UCSD-AML1 (cell line): ENCODE results near the gene LMBRD2.
A peak's percentile ranks its signal among the peaks of the same experiment; 100 is the strongest.
"Not testable (repeated sequence)": the region's sequence is repeated elsewhere in the genome, so short reads cannot be mapped to it uniquely, and the experiment has no call there.

ENCODE experiments used
- DNase-seq: peaks from one replicate; lab custom pipeline; 2025; ENCODE audit not compliant: unreplicated experiment; lab: John Stamatoyannopoulos, UW

Gene LMBRD2

GRCh38 chr5:36151434-36152323 lies at the start of gene LMBRD2, which contains the start of gene SKP2:
Gene LMBRD2, minus strand, starts transcription at chr5:36151887. Its CDS starts 8,538 bp downstream, at chr5:36143349.
Gene SKP2, plus strand, starts transcription at chr5:36152111. Its CDS starts 152 bp downstream, at chr5:36152263.
- DNase-seq = peak; percentile 96

DNA sequence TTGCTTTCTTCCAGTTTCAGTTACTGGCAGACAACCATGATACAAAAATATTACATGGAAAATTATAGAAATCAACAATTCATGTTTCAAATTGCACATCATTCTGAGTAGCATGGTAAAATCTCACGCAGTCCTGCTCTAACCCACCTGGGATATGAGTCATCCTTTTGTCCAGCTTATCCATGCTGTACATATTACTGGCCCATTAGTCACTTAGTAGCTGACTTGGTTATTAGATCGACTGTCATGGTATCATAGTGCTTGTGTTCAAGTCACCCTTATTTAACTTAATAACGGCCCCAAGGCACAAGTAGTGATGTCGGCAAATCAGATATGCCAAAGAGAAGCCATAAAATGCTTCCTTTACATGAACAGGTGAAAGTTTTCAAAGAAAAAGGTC lies 48.8 kb upstream of the LMBRD2 start:
- DNase-seq = no peak

DNA sequence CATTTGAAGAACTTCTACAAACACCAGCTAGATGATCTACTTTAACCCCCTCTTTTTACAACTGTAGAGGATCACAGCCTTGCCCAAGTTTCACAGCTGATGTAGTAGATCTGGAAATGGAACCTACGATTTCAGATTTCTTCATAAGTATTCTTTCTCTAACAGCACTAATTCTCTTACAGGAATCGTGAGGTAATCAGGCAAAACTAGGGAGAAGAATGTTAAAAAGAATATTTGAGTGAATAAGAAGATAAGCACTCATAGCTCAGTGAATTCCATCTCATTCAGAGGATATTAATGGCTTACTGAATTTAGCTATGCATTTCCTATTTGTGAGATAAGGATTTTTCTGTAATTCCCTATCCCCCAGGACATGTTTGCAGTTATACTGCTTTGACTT lies 47.9 kb upstream of the LMBRD2 start:
- DNase-seq = no peak

DNA sequence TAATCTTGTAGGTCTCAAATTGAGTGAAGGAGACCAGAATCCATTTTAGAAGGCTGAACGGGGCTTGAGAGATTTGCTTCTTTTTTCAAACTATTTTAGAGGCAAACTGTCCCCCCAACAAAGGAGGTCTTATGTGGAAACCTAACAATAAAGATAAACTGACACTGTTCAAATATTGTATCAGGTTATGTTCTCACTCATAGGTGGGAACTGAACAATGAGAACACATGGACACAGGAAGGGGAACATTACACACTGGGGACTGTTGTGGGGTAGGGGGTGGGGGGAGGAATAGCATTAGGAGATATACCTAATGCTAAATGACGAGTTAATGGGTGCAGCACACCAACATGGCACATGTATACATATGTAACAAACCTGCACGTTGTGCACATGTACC lies 47.1 kb upstream of the LMBRD2 start:
- DNase-seq = not testable (repeated sequence)

DNA sequence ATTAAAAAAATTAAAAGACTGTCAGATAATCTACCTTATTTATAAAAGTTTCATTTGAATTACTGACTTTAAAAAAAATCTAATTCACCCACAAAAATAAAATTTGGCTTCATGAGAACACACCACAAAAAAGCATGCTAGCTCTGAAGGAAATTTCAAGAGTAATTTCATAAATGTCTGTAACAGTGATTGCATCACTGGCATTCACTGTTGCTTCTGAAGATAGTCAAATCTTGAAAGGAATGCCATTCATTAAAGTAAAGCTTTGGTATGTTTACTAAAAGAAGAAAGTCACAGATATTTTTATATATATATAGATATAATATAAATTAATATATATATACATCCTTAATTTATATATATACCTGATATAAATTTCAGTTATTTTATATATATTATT lies 46.6 kb upstream of the LMBRD2 start:
- no peak for DNase-seq

DNA sequence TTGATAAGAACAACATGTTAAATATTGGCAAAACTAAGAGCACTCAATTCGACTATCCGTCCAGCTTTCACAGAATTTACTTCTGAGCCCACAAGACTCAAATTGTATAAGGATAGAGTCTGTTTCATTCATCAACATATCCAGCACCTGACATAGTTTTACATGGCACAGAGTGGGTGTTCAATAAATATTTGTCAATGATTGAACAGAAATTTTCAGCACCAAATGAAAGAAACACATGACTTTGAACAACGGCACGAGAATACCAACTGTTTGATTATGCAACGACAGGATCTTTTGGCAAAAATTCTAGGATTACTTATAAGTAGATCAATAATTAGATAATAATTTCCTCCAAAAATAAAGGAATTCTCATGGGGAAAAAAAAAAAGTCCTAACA lies 42.1 kb upstream of the LMBRD2 start:
- DNase-seq = no peak

GRCh38 chr5:36184408-36184807 lies 32.7 kb upstream of the LMBRD2 start:
- DNase-seq = not testable (repeated sequence)

DNA sequence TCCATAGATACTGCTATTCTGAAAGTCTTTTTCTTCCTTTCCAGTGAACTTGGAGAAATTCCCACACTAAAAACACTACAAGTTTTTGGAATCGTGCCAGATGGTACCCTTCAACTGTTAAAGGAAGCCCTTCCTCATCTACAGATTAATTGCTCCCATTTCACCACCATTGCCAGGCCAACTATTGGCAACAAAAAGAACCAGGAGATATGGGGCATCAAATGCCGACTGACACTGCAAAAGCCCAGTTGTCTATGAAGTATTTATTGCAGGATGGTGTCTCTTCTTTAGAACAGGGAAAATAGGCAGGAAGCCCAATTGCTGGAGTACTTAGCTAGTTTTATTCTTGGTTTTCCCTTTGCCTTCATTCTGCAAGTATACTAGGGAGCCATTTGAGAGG lies 30.1 kb upstream of the LMBRD2 start:
- DNase-seq = no peak

- no peak for DNase-seq
Observed at GRCh38 chr5:36180556-36181350, 29.1 kb upstream of the LMBRD2 start.

- DNase-seq = no peak
Observed at GRCh38 chr5:36179950-36180349, 28.3 kb upstream of the LMBRD2 start.

GRCh38 chr5:36178524-36178890 lies 26.8 kb upstream of the LMBRD2 start:
- no peak for DNase-seq

DNA sequence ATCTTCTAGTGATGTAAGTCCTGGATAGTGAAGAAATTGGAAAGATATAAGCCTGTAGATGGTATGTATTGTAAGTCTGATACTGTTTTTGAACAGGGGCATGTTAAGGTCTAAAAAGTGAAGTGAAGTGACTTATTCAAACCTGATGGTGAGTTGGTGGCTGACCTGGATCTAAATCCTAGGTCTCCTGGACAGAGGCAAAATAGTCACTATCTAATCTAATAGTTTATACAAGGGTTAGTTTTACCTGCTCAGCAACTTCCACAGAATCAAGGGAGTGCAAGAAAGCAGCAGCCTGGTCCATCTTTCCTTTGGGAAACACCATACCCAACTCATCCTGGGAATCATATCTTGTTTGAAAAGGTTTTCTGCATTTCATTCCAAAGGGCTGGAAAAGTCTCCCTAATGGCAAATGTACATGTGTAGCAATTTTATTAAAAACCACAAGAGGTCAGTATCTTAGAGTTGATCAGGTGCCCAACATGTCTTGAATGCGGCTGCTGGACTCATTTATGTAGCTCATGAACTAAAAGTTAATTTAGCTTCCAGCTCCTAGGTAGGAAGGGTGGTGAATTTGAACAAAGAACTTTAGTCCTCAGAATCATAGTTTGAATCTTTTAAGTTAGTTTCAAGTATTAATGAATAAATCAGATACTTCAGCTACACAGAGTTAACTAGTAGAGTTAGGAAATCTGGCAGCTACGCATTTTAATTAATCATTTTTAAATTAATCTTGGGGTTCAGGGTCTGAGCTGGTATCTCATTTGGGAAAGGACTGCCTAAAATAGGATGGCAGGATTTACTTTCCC lies 26.2 kb upstream of the LMBRD2 start:
- DNase-seq = no peak

DNA sequence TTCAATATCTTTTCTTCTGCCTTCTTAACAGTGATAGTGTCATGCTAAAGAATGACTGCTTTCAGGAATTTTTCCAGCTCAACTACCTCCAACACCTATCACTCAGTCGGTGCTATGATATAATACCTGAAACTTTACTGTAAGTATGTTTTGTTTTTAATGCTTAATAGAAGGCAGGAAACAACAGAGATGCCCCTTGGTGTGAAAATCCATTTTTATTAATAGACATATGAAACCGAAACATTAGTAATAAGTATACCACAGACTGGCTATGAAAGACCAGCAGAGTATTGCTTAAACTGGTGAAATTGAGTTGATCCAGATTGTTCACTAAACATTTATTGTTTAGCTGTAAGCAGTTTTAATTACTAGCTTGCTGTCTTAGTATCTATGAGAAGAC lies 25.5 kb upstream of the LMBRD2 start:
- DNase-seq = no peak

DNA sequence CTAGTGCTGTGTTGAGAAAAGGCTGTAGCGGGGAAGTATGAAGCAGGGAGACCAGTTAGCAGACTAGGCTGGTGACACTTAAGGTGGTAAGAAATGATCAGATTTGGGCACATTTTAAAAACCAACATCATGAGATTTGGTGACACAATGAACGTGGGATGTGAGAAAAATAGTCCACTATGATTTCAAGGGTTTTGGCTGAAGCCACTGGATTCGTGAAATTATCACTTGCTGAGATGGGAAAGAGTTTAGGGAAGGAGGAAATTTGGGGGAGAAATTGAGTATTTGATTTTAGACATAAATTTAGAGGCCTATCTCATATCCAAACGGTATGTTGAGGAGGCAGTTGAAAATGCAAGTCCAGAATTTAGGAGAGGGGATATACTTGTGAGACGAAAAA lies 23.4 kb upstream of the LMBRD2 start:
- no peak for DNase-seq

- no peak for DNase-seq
Observed at GRCh38 chr5:36174119-36174518, 22.4 kb upstream of the LMBRD2 start.

DNA sequence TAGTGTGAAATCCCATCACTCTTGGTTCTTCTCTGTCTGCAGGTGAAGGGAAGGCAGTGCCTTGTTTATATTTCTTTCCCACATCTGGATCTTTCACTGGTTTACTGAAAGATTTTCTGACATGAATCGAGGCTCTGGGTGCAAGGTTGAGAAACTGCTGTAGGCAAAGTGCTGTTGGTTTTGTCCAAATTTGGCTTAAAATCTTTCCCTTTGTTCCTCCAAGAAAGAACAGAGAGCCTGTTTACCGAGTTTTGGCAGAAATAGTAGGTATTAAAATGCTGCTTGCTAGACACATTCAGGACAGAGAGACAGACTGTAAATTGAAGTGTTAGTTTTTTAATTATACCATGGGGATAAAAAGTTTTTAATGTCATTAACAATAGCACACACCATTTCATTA lies 21.7 kb upstream of the LMBRD2 start:
- DNase-seq = no peak

- no peak for DNase-seq
Observed at GRCh38 chr5:36172599-36172998, 20.9 kb upstream of the LMBRD2 start.

- DNase-seq = no peak
Observed at GRCh38 chr5:36170832-36171424, 19.2 kb upstream of the LMBRD2 start.

DNA sequence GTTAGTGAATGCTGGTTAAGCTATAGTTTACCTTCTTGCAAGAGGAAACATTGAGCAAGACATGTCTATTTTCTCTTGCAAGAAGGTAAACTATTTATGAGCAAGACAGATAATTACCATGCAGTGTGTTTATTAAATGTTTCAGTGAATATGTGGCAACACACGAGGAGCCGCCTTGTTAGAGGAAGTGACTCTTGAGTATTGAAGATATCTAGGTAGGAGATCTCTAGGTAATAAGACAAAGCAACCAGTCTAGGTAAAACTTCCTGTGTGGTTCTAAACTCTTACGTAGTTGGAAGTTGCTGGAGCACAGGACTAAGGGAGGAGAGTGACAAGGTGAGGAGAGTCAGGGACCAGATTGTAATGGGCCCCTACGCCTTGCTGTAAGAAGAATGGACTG lies 17.1 kb upstream of the LMBRD2 start:
- DNase-seq = no peak

DNA sequence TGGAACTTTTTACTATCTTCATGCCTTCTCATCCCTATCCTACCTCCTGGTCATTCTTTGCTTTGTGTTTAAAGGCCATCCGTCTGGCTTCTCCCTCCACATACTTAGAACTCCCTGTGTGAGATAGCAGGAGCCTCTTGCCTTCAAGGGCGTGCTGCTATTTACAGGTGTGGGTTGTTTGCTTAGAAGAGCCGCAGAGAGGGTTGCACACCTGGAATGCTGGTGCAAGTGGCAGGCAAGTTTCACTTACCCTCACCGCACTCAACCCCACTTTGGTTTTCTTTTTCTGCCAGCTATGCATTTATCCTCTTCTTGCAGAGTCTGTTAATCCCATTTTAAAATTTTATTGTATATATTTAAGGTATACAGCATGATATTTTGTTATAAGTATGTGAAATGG lies 12.8 kb upstream of the LMBRD2 start:
- no peak for DNase-seq
